ENCODE results near the gene FNDC11. TPM values are rescaled to one million over a fixed set of nuclear protein-coding genes. Genes with fewer than 3 reads are reported as not detected.

The FNDC11 gene
- total and polyA plus RNA-seq, 2 of the 13 experiments (the other 11 are each of a cell fraction or from before 2014, with no cell fraction given) = 0.07 TPM; not detected in 1

- peaks cover 21% of the 10 kb centered on the region for H3K4me1 ChIP-seq (ENCODE audit: insufficient read depth, low read length)
- intact Hi-C loops (cut with micrococcal nuclease; ENCODE audit: unreplicated experiment) (no loop called here), in situ Hi-C loops (cut with HindIII; ENCODE audit: extremely low pct_ligation_motif_present, low pct_unique_long_range_greater_than_20kb) (no loop called here)
- POLR2A ChIA-PET = no interaction called here
- no TSS peak for BruUV-seq (replicated peaks)
- no peaks in the 10 kb centered on the region for H3K9me3 ChIP-seq (ENCODE audit: low read length)
- no peaks in the 10 kb centered on the region for H3K79me2 ChIP-seq (ENCODE audit: insufficient read depth, low read length)
- H4K20me1 ChIP-seq (ENCODE audit: insufficient read depth, low read length) = no peaks in the 10 kb centered on the region; the same call in 1 of the 2 replicates
- H3K4me3 ChIP-seq (replicated peaks in 1 of 3; ENCODE audit: insufficient read depth in 1 of 3, low read depth in 2 of 3, low read length in 3 of 3) = no peak overlapping the region
- peaks cover 3 to 10% of the 10 kb centered on the region in 2 experiments; a peak in 2 of 5 replicates for H3K27me3 ChIP-seq (ENCODE audit: control insufficient read depth in 1 of 2, insufficient read depth in 2 of 2, low read length in 2 of 2)
- TF ChIP-seq ZFP36 (IDR thresholded peaks at IDR 0.05; ENCODE audit: borderline replicate concordance, low read depth, low read length, partially characterized antibody) (peak; percentile 70), ZC3H4 (CRISPR knock-in tag; IDR thresholded peaks at IDR 0.05; ENCODE audit: borderline replicate concordance) (no peak)
- TF ChIP-seq, protein P1, sequence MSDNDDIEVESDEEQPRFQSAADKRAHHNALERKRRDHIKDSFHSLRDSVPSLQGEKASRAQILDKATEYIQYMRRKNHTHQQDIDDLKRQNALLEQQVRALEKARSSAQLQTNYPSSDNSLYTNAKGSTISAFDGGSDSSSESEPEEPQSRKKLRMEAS (IDR thresholded peaks at IDR 0.05) = 0 out of 2 replicates have a peak, but pooled peaks have one; percentile 5
- H3K27ac ChIP-seq (ENCODE audit: extremely low read length, insufficient read depth, low read length) = no peak overlapping the region
- no peak for DNase-seq (ENCODE audit: low spot score)
- H3K4me2 ChIP-seq (ENCODE audit: low read depth, low read length) = no peak overlapping the region
- no peak overlapping the region for H2AFZ ChIP-seq (ENCODE audit: low read length)
- no peak overlapping the region for H3K9ac ChIP-seq (ENCODE audit: insufficient read depth, low read depth, low read length)
- H3K36me3 ChIP-seq (replicated peaks in 1 of 2; ENCODE audit: control insufficient read depth in 1 of 2, insufficient read depth in 2 of 2, low read length in 2 of 2) = no peaks in the 10 kb centered on the region; a peak in 1 of 5 replicates
- no peak for ATAC-seq
- no peak for FAIRE-seq
- CTCF ChIA-PET (ENCODE audit: low intra/inter-chr PET ratio, low total read pairs) = no interaction called here
- WGBS (ENCODE audit: low lambda C conversion rate) = 91% methylated on average over 14 of the region's 16 CpGs
Observed at GRCh38 chr20:63560333-63560805, 6.4 kb downstream of the FNDC11 start.

- FAIRE-seq = no peak
- no peak for TF ChIP-seq ZSCAN20 (CRISPR knock-in tag; IDR thresholded peaks at IDR 0.05; ENCODE audit: borderline replicate concordance)
- TF ChIP-seq IKZF5 (CRISPR knock-in tag; IDR thresholded peaks at IDR 0.05) = no peak
- TF ChIP-seq SMAD3 (CRISPR knock-in tag; IDR thresholded peaks at IDR 0.05) = no peak
- TF ChIP-seq SKIL (CRISPR knock-in tag; IDR thresholded peaks at IDR 0.05; ENCODE audit: borderline replicate concordance) = no peak
Observed at GRCh38 chr20:63560856-63561609, 7.1 kb downstream of the FNDC11 start.

More at GRCh38 chr20:63560856-63561609, 7.1 kb downstream of the FNDC11 start:
- BruUV-seq (replicated peaks) = no TSS peak
- no peaks in the 10 kb centered on the region for H3K9me3 ChIP-seq (ENCODE audit: low read length)
- no peak overlapping the region for H2AFZ ChIP-seq (ENCODE audit: low read length)
- no peaks in the 10 kb centered on the region for H3K79me2 ChIP-seq (ENCODE audit: insufficient read depth, low read length)
- H3K4me2 ChIP-seq (ENCODE audit: low read depth, low read length) = no peak overlapping the region
- ATAC-seq (no peak), DNase-seq (ENCODE audit: low spot score) (no peak)
- intact Hi-C loops (cut with micrococcal nuclease; ENCODE audit: unreplicated experiment) (no loop called here), in situ Hi-C loops (cut with HindIII; ENCODE audit: extremely low pct_ligation_motif_present, low pct_unique_long_range_greater_than_20kb) (no loop called here)
- no peaks in the 10 kb centered on the region; the same call in 1 of the 2 replicates for H4K20me1 ChIP-seq (ENCODE audit: insufficient read depth, low read length)
- no peaks in the 10 kb centered on the region; a peak in 1 of 5 replicates for H3K36me3 ChIP-seq (replicated peaks in 1 of 2; ENCODE audit: control insufficient read depth in 1 of 2, insufficient read depth in 2 of 2, low read length in 2 of 2)
- no peak overlapping the region for H3K9ac ChIP-seq (ENCODE audit: insufficient read depth, low read depth, low read length)
- no peak overlapping the region for H3K4me3 ChIP-seq (replicated peaks in 1 of 3; ENCODE audit: insufficient read depth in 1 of 3, low read depth in 2 of 3, low read length in 3 of 3)
- CTCF ChIA-PET (ENCODE audit: low intra/inter-chr PET ratio, low total read pairs) = no interaction called here
- no peak overlapping the region for H3K27ac ChIP-seq (ENCODE audit: extremely low read length, insufficient read depth, low read length)
- H3K4me1 ChIP-seq (ENCODE audit: insufficient read depth, low read length) = peaks cover 21% of the 10 kb centered on the region
- 95% methylated on average over 18 of the region's 26 CpGs for WGBS (ENCODE audit: low lambda C conversion rate)
- H3K27me3 ChIP-seq (ENCODE audit: control insufficient read depth in 1 of 2, insufficient read depth in 2 of 2, low read length in 2 of 2) = peaks cover 3 to 4% of the 10 kb centered on the region in 2 experiments; a peak in 2 of 5 replicates
- POLR2A ChIA-PET = interaction anchor here (1.4 kb wide), 1 partner anchor 13 kb away, joined by 3 read pairs; the partner anchor contains the start of gene HELZ2

Measured in HepG2 (cell line).